ENCODE results near the gene ERBIN. TPM values are rescaled to one million over a fixed set of nuclear protein-coding genes. Genes with fewer than 3 reads are reported as not detected.

Gene ERBIN
- total and polyA plus RNA-seq, 10 of the 15 experiments (the other 5 are each of a cell fraction or from before 2014, with no cell fraction given) = 9.5 to 91.1 (median 49.4) TPM

- TF ChIP-seq ZNF622 (IDR thresholded peaks at IDR 0.05) (no peak), ZBTB33 (IDR thresholded peaks at IDR 0.05) (no peak), ZNF687 (IDR thresholded peaks at IDR 0.05) (no peak), PBX3 (IDR thresholded peaks at IDR 0.05; ENCODE audit: insufficient replicate concordance, low read depth, low read length) (no peak)
These were observed 24.3 kb upstream of the ERBIN start (continued) for GRCh38 chr5:65902104-65902503.

DNA sequence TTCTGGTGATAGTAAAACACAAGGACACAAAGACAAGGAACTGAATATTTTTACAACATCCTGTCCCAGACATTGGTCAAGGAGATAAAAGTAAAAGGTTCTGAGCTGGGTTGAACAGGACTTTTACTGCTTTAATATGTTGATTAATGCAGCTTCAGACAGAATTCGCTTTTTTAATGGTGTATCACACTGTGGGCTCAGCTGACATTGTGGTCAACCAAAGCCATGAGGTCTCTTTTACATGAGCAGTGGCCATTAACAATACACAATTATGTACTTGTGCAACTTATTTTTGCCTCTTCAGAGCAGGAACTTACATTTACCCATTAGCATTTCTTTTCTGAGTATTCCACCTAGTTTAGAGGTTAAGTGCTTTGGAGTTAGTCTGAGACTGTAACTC, 22.8 kb upstream of the ERBIN start:
- Histone ChIP-seq H3K27ac (ENCODE audit: control insufficient read depth, insufficient read depth) (no peak overlapping the region), H3K36me3 (ENCODE audit: control insufficient read depth in 2 of 2, insufficient read depth in 2 of 2, low read length in 1 of 2) (no peaks in the 10 kb centered on the region), H3K79me2 (ENCODE audit: control insufficient read depth, insufficient read depth, low read length) (no peaks in the 10 kb centered on the region), H4K20me1 (ENCODE audit: control insufficient read depth, insufficient read depth) (no peaks in the 10 kb centered on the region), H3K4me3 (no peak overlapping the region), H3K4me1 (ENCODE audit: control insufficient read depth, insufficient read depth, low read length) (no peaks in the 10 kb centered on the region), H3K4me2 (ENCODE audit: control insufficient read depth, insufficient read depth) (no peak overlapping the region), H3K9me3 (replicated peaks; ENCODE audit: control insufficient read depth, insufficient read depth, low read length) (no peaks in the 10 kb centered on the region), H3K27me3 (replicated peaks in 1 of 2; ENCODE audit: control insufficient read depth in 2 of 2, insufficient read depth in 2 of 2, low read length in 1 of 2) (no peaks in the 10 kb centered on the region), H2AFZ (ENCODE audit: control insufficient read depth, low read depth, low read length) (no peak overlapping the region), H3K9ac (ENCODE audit: control insufficient read depth, insufficient read depth, low read length) (no peak overlapping the region)
- in situ Hi-C loops (cut with MboI) (no loop called here), intact Hi-C loops (cut with micrococcal nuclease; ENCODE audit: unreplicated experiment) (no loop called here)
- ChIA-PET POLR2A (no interaction called here), CTCF (interaction anchor here (0.8 kb wide), 1 partner anchor 267 kb away, joined by 3 read pairs; no protein-coding TSS in a partner anchor), SMC1A (ENCODE audit: uncharacterized antibody, unreplicated experiment) (interaction anchor here (0.5 to 1.8 kb wide), 2 partner anchors 14 to 19 kb away, joined by 4 to 5 read pairs; no protein-coding TSS in a partner anchor), RAD21 (ENCODE audit: unreplicated experiment) (no interaction called here)
- FAIRE-seq (no peak), DNase-seq (ENCODE audit: low read depth, low spot score) (no peak), ATAC-seq (no peak)
- no TSS peak for BruUV-seq (replicated peaks)
- 41% methylated on average over 1 of the region's 1 CpG for WGBS (ENCODE audit: insufficient coverage, insufficient replicate concordance, low lambda C conversion rate, missing lambda C conversion rate)
- TF ChIP-seq IRF3 (IDR thresholded peaks at IDR 0.05) (no peak), YBX1 (IDR thresholded peaks at IDR 0.05) (no peak), MYB (IDR thresholded peaks at IDR 0.05; ENCODE audit: borderline replicate concordance, low read depth, low read length) (no peak), TCF12 (IDR thresholded peaks at IDR 0.05; ENCODE audit: low read depth, low read length) (no peak), ZNF592 (IDR thresholded peaks at IDR 0.05) (no peak)

Measured in GM12878 (cell line).